OCI-LY1 (cell line): ENCODE measurements around the gene EXOSC7.

ENCODE experiments used
- H2AFZ ChIP-seq: fragments of 200-600 bp; sonication (generic), shearing (Covaris generic); 2 replicates; pipeline ENCODE4 v1.6.0; 2014; ENCODE audit warnings: antibody characterized with exemption, mild to moderate bottlenecking, low read length
- H3F3A ChIP-seq: fragments of 200-600 bp; sonication (generic), shearing (Covaris generic); 2 replicates; pipeline ENCODE4 v1.6.0; 2014; ENCODE audit warnings: mild to moderate bottlenecking, antibody characterized with exemption, low read length, moderate library complexity; ENCODE audit not compliant: insufficient read depth
- H3K27ac ChIP-seq: fragments of 200-600 bp; sonication (generic); 2 replicates; pipeline ENCODE4 v1.5.1; 2014; ENCODE audit warnings: low read length, mixed run types, mild to moderate bottlenecking, low read depth; ENCODE audit not compliant: poor library complexity, severe bottlenecking
- H3K27me3 ChIP-seq: fragments of 200-600 bp; sonication (generic); 2 replicates; pipeline ENCODE4 v1.6.0; 2014; ENCODE audit warnings: antibody characterized with exemption, mild to moderate bottlenecking, low read length, moderate library complexity; ENCODE audit not compliant: insufficient read depth
- H3K36me3 ChIP-seq: fragments of 200-600 bp; sonication (generic); 2 replicates; pipeline ENCODE4 v1.6.1; 2014; ENCODE audit warnings: mild to moderate bottlenecking, antibody characterized with exemption, low read length, moderate library complexity, mixed read lengths; ENCODE audit not compliant: insufficient read depth
- H3K4me1 ChIP-seq: fragments of 200-600 bp; sonication (generic); 2 replicates; pipeline ENCODE4 v1.5.1; 2014; ENCODE audit warnings: mild to moderate bottlenecking, low read length, moderate library complexity; ENCODE audit not compliant: insufficient read depth, severe bottlenecking
- H3K4me2 ChIP-seq: fragments of 200-600 bp; sonication (generic), shearing (Covaris generic); 2 replicates; pipeline ENCODE4 v1.6.1; 2014; ENCODE audit warnings: low read length
- H3K4me3 ChIP-seq: fragments of 200-600 bp; sonication (generic); 2 replicates; pipeline ENCODE4 v1.5.1; 2014; ENCODE audit warnings: low read length, low read depth, mild to moderate bottlenecking, mixed read lengths; ENCODE audit not compliant: poor library complexity, severe bottlenecking
- H3K79me2 ChIP-seq: fragments of 200-600 bp; shearing (Covaris generic); 2 replicates; pipeline ENCODE4 v1.6.1; 2016; ENCODE audit warnings: mixed run types, low read length, mixed read lengths; ENCODE audit not compliant: insufficient read depth
- H3K9ac ChIP-seq: fragments of 200-600 bp; sonication (generic), shearing (Covaris generic); 2 replicates; pipeline ENCODE4 v1.6.1; 2014; ENCODE audit warnings: mild to moderate bottlenecking, low read length, mixed read lengths
- H3K9me2 ChIP-seq: fragments of 200-600 bp; sonication (generic), shearing (Covaris generic); 2 replicates; pipeline ENCODE4 v1.6.1; 2014; ENCODE audit warnings: low read depth, mild to moderate bottlenecking, low read length, mixed read lengths
- H3K9me3 ChIP-seq: fragments of 200-600 bp; shearing (Covaris generic); 2 replicates; pipeline ENCODE4 v1.6.1; 2014; ENCODE audit warnings: low read length, mixed read lengths
- H4K20me1 ChIP-seq: fragments of 200-600 bp; sonication (generic), shearing (Covaris generic); 2 replicates; pipeline ENCODE4 v1.6.0; 2016; ENCODE audit warnings: mild to moderate bottlenecking, low read length; ENCODE audit not compliant: insufficient read depth
- EZH2 ChIP-seq: fragments of 200-600 bp; sonication (generic), shearing (Covaris generic); IDR thresholded peaks from 2 replicates; pipeline ENCODE4 v1.8.0; 2017; ENCODE audit warnings: borderline replicate concordance, mixed run types, mild to moderate bottlenecking, antibody characterized with exemption, low read length, moderate library complexity, mixed read lengths
- TF ChIP-seq, protein P1 (sequence below): fragments of 200-600 bp; sonication (generic), shearing (Covaris generic); IDR thresholded peaks from 2 replicates; pipeline ENCODE4 v1.5.1; 2017; ENCODE audit warnings: mild to moderate bottlenecking, antibody characterized with exemption, low read length, moderate library complexity, mixed read lengths

Gene EXOSC7

DNA sequence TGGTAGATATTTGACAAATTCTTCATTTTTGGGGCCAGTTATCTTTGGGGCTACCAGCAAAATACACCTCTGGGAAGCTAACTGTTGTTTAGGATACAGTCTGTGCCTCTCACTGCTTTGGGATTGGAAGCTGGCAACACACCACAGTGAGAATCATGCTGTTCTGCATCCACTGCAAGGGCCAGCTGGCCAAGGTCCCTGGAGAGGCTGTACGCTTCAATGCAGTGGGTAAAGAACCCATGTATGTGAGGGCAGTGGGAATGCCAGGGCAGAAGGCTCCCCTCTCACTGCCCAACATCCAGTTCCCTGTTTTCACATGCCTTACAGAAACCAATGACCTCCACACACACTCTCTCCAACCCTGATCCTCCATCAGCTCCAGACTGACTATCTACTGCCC is 20.1 kb upstream of the EXOSC7 start:
- no peaks in the 10 kb centered on the region for H3F3A ChIP-seq
- H3K9ac ChIP-seq, result no peak overlapping the region
- H2AFZ ChIP-seq, result no peak overlapping the region
- 0 out of 2 replicates have a peak, but pooled peaks cover 6% of the 10 kb centered on the region for H3K79me2 ChIP-seq
- H4K20me1 ChIP-seq, result no peaks in the 10 kb centered on the region
- H3K27ac ChIP-seq, result no peak overlapping the region
- H3K4me2 ChIP-seq, result no peak overlapping the region
- H3K36me3 ChIP-seq, result peaks cover 17% of the 10 kb centered on the region
- TF ChIP-seq, protein P1, sequence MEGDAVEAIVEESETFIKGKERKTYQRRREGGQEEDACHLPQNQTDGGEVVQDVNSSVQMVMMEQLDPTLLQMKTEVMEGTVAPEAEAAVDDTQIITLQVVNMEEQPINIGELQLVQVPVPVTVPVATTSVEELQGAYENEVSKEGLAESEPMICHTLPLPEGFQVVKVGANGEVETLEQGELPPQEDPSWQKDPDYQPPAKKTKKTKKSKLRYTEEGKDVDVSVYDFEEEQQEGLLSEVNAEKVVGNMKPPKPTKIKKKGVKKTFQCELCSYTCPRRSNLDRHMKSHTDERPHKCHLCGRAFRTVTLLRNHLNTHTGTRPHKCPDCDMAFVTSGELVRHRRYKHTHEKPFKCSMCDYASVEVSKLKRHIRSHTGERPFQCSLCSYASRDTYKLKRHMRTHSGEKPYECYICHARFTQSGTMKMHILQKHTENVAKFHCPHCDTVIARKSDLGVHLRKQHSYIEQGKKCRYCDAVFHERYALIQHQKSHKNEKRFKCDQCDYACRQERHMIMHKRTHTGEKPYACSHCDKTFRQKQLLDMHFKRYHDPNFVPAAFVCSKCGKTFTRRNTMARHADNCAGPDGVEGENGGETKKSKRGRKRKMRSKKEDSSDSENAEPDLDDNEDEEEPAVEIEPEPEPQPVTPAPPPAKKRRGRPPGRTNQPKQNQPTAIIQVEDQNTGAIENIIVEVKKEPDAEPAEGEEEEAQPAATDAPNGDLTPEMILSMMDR, result no peak
- no peak for TF ChIP-seq EZH2
- H3K9me3 ChIP-seq, result no peaks in the 10 kb centered on the region
- no peaks in the 10 kb centered on the region for H3K27me3 ChIP-seq
- no peak overlapping the region for H3K4me3 ChIP-seq
- H3K9me2 ChIP-seq, result no peaks in the 10 kb centered on the region
- peaks cover 12% of the 10 kb centered on the region for H3K4me1 ChIP-seq

DNA sequence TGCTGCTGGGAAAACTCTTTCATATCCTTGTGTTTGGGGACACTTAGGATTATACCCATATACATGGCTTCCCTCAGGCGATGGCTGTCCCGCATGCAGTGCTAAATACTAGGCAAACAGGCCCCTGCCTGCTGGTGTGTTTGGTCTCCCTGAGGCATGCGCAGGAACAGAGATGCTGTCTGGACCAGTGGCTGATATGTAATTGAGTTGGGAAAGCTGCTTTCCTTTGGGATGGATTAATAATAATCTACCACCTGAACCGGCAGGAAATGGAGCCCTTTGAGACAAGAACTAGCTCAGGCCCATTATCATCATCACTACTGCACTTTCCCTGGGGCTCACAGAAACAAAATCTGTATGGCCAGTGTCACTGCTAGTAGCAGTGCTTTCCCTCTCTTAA is 18.1 kb upstream of the EXOSC7 start:
- Histone ChIP-seq H3K27ac (no peak overlapping the region), H4K20me1 (no peaks in the 10 kb centered on the region), H3K9me3 (no peaks in the 10 kb centered on the region), H2AFZ (no peak overlapping the region), H3F3A (no peaks in the 10 kb centered on the region), H3K79me2 (0 out of 2 replicates have a peak, but pooled peaks cover 6% of the 10 kb centered on the region), H3K4me3 (no peak overlapping the region), H3K4me1 (peaks cover 18% of the 10 kb centered on the region), H3K9me2 (no peaks in the 10 kb centered on the region), H3K36me3 (peaks cover 17% of the 10 kb centered on the region), H3K27me3 (no peaks in the 10 kb centered on the region), H3K4me2 (no peak overlapping the region), H3K9ac (no peak overlapping the region)
- TF ChIP-seq, protein P1, result no peak
- TF ChIP-seq EZH2, result no peak

DNA sequence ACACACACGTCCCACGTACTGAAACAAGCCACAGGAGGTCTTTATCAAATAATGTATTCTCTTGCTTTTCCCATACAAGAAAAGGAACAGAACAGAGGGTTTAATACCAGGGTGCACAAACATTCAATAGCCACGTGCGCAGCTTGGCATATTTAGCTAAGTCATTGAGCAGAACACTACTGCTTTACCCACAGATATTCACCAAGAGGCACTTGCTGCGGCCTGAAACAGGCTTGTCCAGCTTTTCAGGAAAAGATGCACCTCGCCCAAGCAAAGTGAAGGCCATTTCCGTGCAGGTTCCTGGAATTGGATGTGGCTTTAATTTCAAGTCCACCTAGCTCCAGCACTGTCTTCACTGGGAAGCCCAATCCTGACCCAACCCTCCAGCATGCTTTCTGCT is 17.7 kb upstream of the EXOSC7 start:
- Histone ChIP-seq H3K4me3 (no peak overlapping the region), H3K79me2 (0 out of 2 replicates have a peak, but pooled peaks cover 6% of the 10 kb centered on the region), H4K20me1 (no peaks in the 10 kb centered on the region), H3K9me2 (no peaks in the 10 kb centered on the region), H3K36me3 (peaks cover 17% of the 10 kb centered on the region), H2AFZ (no peak overlapping the region), H3K9me3 (no peaks in the 10 kb centered on the region), H3K4me2 (no peak overlapping the region), H3K4me1 (peaks cover 18% of the 10 kb centered on the region), H3F3A (no peaks in the 10 kb centered on the region), H3K27ac (no peak overlapping the region), H3K27me3 (no peaks in the 10 kb centered on the region), H3K9ac (no peak overlapping the region)
- TF ChIP-seq, protein P1, result no peak
- TF ChIP-seq EZH2, result no peak
